ENCODE results near the gene LINGO4.

The LINGO4 gene

DNA sequence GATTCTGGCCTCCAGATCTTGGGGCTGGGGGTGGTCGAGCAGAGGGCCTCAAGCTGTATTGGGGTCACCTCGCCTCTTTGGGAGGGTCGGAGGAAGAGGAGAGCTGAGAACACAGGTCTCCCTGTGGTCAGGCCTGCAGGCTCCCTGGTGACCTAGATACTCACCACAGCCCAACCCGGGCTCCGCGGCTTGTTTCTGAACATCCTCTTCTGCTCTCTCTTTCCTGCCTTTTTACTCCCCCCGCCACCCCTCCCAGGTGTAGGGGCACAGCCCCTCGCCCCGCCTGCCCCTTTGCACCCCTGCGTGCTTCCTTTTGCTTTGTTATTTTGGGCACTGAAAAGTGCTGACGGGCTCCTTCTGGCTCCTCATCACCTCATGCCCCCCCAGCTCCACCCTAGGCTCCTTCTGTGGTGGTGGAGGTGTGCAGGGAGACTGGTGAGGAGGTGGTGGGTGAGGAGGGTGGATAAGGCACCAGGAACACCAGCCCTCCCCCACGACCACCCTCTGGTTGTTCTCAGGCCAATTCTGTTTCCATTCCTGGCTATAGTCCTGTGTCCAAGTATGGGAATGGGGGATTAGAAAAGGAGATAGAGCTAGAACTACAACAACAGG, 10.6 kb upstream of the LINGO4 start:
- peaks cover 58% of the 10 kb centered on the region for H3K27me3 ChIP-seq (ENCODE audit: insufficient read depth, low read length)
- H3K4me1 ChIP-seq (ENCODE audit: insufficient read depth, low read length): no peaks in the 10 kb centered on the region
- no peak overlapping the region for H3K4me3 ChIP-seq (ENCODE audit: low read length)
- no peak overlapping the region for H2AFZ ChIP-seq (ENCODE audit: low read depth, low read length)
- H3K9me3 ChIP-seq (ENCODE audit: low read length): no peaks in the 10 kb centered on the region
- H3K36me3 ChIP-seq (ENCODE audit: insufficient read depth, low read length): no peaks in the 10 kb centered on the region

DNA sequence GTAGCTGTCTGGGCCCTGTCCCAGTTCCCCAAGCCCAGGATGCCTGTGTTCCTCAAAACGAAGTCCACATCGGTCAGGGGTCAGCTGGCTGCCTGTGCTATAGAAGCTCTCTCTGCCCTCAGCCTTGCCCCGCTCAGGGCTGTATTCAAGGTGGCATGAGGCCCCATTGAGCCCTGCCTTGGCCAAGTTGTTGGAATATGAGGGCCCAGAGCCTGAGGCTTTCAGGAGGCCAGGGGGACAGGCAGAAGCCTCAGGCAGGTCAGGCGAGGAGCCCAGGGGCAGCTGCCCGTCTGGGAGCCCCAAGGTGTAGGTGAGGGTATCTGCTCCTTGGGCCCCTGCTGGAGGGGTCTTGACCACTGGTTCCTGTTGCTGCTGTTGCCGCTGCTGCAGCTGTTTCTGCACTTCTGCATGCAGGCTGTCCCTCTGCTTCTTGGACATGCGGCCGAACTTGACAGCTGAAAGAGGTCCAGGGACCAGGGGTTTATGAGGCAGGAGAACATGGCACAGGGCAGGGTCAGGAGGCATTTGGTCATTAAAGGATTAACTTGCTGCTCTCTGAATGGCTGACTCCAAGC, 9.8 kb upstream of the LINGO4 start:
- H3K4me3 ChIP-seq (ENCODE audit: low read length): no peak overlapping the region

DNA sequence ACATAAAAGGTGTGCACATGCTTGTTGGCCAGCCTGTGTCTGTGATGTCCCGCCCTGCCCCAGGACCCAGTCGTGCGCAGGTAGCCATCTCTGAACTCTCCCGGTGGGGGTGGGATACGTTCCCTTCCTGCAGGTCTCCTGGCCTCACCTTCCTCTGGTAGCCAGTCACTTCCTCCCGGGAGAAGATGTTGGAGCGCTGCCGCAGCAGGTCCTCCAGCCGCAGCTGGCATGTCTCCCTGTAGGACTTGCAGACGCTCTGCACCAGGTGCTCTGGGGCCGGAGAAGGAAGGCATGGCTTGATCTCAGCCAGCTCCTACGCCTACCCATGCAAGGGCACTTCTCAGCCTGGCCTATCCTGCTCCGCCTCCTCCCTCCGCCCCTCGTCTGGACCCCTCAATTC, 9.2 kb upstream of the LINGO4 start:
- Histone ChIP-seq H3K4me1 (ENCODE audit: insufficient read depth, low read length) (no peaks in the 10 kb centered on the region), H2AFZ (ENCODE audit: low read depth, low read length) (no peak overlapping the region), H3K9me3 (ENCODE audit: low read length) (no peaks in the 10 kb centered on the region), H3K36me3 (ENCODE audit: insufficient read depth, low read length) (no peaks in the 10 kb centered on the region), H3K27me3 (ENCODE audit: insufficient read depth, low read length) (peaks cover 50% of the 10 kb centered on the region), H3K4me3 (ENCODE audit: low read length) (no peak overlapping the region)

More for the DNA sequence above, 9.8 kb upstream of the LINGO4 start:
- H2AFZ ChIP-seq (ENCODE audit: low read depth, low read length): no peak overlapping the region
- H3K4me1 ChIP-seq (ENCODE audit: insufficient read depth, low read length): no peaks in the 10 kb centered on the region
- H3K9me3 ChIP-seq (ENCODE audit: low read length): no peaks in the 10 kb centered on the region
- H3K36me3 ChIP-seq (ENCODE audit: insufficient read depth, low read length): no peaks in the 10 kb centered on the region
- peaks cover 54% of the 10 kb centered on the region for H3K27me3 ChIP-seq (ENCODE audit: insufficient read depth, low read length)

DNA sequence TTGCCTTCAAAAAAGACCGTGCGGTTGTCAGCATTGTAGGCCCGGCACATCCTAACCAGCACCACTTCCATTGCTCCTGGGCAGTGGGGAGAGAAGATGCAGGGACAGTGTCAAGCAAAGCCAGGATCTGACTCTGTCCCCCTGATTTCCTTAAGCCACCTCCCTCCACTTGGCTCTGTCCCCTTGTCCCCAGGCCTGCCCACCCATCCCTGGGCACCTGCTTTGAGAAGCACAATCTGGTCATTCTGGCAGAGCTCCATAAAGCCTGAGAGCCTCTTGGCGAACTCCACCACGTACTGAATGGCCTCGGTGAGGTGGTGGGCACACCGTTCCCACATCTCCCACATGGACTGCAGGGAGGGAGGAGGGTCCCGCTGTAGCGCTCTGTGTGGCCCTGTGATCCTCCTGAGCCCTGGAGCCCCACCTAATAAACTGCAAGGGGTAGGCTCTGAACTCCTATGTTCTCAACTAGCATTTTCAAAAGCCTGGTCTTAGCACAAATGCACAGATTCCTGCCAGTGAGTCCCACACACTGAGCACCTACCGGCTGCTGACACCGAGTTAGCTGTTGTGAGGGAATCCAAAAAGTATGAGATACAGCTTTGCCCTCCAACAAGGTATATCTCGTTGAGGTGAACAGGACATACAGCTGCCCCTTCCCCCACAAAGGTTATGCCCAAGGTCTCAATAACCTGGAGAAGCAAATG, 8.2 kb upstream of the LINGO4 start:
- H3K36me3 ChIP-seq (ENCODE audit: insufficient read depth, low read length): no peaks in the 10 kb centered on the region
- no peak overlapping the region for H2AFZ ChIP-seq (ENCODE audit: low read depth, low read length)
- H3K27me3 ChIP-seq (ENCODE audit: insufficient read depth, low read length): peaks cover 45% of the 10 kb centered on the region
- no peaks in the 10 kb centered on the region for H3K4me1 ChIP-seq (ENCODE audit: insufficient read depth, low read length)
- no peak overlapping the region for H3K4me3 ChIP-seq (ENCODE audit: low read length)
- H3K9me3 ChIP-seq (ENCODE audit: low read length): no peaks in the 10 kb centered on the region

DNA sequence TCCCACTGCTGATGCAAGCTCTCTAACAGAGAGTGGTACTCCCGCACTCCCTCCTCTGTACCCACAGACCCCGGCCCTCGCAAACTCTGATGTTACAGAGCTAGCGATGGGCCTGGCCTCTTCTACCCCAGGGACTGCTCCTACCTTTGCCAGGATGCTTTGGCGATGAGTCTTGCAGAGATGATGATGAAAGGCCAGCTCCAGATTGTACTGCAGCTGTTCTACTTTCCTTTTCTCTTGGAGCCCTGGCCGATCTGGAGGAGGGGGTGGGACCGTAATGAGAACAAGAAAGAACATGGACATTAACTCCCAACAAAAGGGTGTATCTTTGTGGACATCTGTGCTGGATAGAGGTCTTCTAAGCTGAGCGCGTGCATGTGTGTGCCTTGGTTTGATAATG, 6.0 kb upstream of the LINGO4 start:
- Histone ChIP-seq H3K9me3 (ENCODE audit: low read length) (no peaks in the 10 kb centered on the region), H3K27me3 (ENCODE audit: insufficient read depth, low read length) (peaks cover 45% of the 10 kb centered on the region), H2AFZ (ENCODE audit: low read depth, low read length) (no peak overlapping the region), H3K4me3 (ENCODE audit: low read length) (no peak overlapping the region), H3K36me3 (ENCODE audit: insufficient read depth, low read length) (no peaks in the 10 kb centered on the region), H3K4me1 (ENCODE audit: insufficient read depth, low read length) (no peaks in the 10 kb centered on the region)

DNA sequence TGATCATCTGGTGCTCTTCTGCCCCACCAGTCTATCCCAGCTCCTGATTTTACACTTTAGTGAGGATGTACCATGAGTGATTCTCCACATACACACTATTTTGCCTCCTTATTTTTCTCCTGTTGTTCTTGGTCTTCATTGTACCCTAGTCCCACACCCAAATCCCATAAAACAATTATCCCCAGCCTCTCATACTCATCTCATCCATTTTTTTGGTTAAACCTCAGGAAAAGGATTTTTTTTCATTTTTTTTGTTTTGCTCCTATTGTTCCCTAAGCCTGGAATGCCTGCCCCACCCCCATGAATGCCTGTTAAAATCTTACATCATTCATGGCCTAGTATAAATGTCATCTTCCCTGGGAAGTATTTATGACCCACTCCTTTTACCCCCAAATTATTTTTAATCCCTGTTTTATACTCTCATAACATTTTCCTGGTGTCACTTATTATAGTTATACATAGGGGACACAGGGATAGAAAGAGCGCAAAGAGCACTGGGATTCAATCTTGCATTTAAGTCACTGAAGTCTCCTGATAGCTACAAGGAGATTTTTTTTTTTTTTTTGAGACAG, 4.9 kb upstream of the LINGO4 start:
- H3K36me3 ChIP-seq (ENCODE audit: insufficient read depth, low read length): no peaks in the 10 kb centered on the region
- H3K4me3 ChIP-seq (ENCODE audit: low read length): no peak overlapping the region
- H2AFZ ChIP-seq (ENCODE audit: low read depth, low read length): no peak overlapping the region
- H3K4me1 ChIP-seq (ENCODE audit: insufficient read depth, low read length): no peaks in the 10 kb centered on the region
- no peaks in the 10 kb centered on the region for H3K9me3 ChIP-seq (ENCODE audit: low read length)
- peaks cover 52% of the 10 kb centered on the region for H3K27me3 ChIP-seq (ENCODE audit: insufficient read depth, low read length)

DNA sequence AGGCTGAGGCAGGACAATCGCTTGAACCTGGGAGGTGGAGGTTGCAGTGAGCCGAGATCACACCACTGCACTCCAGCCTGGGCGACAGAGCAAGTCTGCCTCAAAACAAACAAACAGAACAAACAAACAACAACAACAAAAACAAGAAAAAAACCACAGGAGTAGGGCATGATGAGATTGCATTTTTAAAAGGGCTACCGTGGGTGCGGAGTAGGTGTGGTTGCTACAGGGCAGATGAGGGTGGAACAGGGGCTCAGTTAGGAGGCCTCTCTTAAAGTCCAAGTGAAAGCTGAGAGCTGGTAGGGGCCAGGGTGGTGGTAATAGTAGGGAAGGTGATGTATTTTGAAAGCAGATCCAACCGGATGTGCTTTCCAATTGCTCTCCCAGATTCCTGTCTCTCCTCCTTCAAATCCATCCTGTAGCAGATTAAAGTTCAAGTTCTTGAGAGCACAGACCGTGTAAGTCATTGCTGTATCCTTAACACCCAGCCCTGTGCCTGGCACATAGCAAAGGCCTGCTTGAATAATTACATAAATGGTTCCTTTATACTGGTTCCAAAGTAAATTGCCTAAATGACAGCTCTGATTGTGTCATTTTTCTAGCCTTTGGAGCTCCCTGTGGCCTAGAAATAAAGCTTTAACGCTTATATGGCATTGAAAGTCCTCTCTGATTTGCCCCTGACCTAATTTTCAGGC, 4.2 kb upstream of the LINGO4 start:
- Histone ChIP-seq H3K4me1 (ENCODE audit: insufficient read depth, low read length) (no peaks in the 10 kb centered on the region), H3K9me3 (ENCODE audit: low read length) (no peaks in the 10 kb centered on the region), H3K36me3 (ENCODE audit: insufficient read depth, low read length) (no peaks in the 10 kb centered on the region), H3K4me3 (ENCODE audit: low read length) (no peak overlapping the region), H2AFZ (ENCODE audit: low read depth, low read length) (no peak overlapping the region), H3K27me3 (ENCODE audit: insufficient read depth, low read length) (peaks cover 52% of the 10 kb centered on the region)

DNA sequence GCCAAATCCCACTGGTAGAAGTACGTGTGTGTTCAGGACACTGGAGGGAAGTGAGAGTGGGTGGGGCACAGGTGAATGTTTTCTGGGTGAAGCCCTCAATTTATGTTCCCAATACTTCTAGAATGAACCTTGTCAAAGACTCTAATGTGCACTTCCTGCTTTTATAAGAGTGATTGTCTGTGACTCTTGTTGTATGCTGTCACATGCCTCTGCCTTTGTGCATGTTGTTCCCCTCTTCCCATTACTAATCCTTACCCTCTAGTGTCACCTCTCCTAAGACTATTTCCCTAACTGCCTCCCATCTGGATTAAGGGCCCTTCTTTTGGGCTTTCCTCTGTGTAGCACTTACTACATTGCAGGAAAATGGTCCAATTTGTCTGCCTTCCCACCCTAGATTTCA, 2.5 kb upstream of the LINGO4 start:
- Histone ChIP-seq H3K9me3 (ENCODE audit: low read length) (no peaks in the 10 kb centered on the region), H3K4me3 (ENCODE audit: low read length) (no peak overlapping the region), H3K36me3 (ENCODE audit: insufficient read depth, low read length) (no peaks in the 10 kb centered on the region), H2AFZ (ENCODE audit: low read depth, low read length) (no peak overlapping the region), H3K4me1 (ENCODE audit: insufficient read depth, low read length) (no peaks in the 10 kb centered on the region), H3K27me3 (ENCODE audit: insufficient read depth, low read length) (peaks cover 52% of the 10 kb centered on the region)

DNA sequence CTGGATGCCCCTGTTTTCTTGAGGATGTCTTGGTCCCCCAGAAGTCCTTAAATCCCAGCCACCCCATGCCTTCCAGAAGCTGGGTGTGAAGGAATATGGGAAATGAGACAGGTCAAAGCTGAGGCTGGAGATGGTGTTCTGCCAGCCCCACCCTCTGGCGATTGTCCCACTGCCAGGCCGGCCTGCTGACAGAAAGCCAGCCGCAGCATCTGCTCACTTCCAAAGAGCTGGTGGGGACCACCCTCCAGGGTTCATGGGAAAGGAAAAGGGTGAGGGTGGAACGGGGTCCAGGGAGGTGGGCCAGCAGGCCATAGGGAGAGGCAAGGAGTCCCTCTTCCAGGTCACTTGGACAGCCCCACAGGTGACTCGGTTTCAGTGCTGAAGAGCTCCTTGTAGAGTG, 1.9 kb upstream of the LINGO4 start:
- no peaks in the 10 kb centered on the region for H3K4me1 ChIP-seq (ENCODE audit: insufficient read depth, low read length)
- no peaks in the 10 kb centered on the region for H3K36me3 ChIP-seq (ENCODE audit: insufficient read depth, low read length)
- no peak overlapping the region for H2AFZ ChIP-seq (ENCODE audit: low read depth, low read length)
- H3K9me3 ChIP-seq (ENCODE audit: low read length): no peaks in the 10 kb centered on the region
- H3K4me3 ChIP-seq (ENCODE audit: low read length): no peak overlapping the region
- H3K27me3 ChIP-seq (ENCODE audit: insufficient read depth, low read length): peaks cover 53% of the 10 kb centered on the region

DNA sequence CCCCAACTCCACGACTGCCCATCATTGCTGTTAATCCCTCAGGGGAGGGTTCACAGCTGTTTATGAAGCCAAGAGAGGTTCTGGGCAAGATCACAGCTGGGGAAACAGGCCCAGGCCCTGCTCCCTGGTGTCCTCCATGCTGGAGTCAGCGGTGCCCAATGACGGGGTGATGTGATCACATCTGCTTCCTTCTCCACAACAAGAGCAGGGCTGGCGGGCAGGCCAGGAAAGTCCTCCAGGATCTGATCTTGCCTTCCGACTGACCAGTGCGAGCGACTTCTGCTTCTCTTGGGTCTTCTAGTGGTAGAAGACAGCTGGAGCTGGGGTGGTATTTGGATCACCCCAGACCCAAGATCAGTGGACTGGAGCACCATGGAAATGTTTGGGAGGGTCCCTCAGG, 951 bp upstream of the LINGO4 start:
- no peaks in the 10 kb centered on the region for H3K36me3 ChIP-seq (ENCODE audit: insufficient read depth, low read length)
- H3K9me3 ChIP-seq (ENCODE audit: low read length): no peaks in the 10 kb centered on the region
- H2AFZ ChIP-seq (ENCODE audit: low read depth, low read length): no peak overlapping the region
- H3K4me3 ChIP-seq (ENCODE audit: low read length): no peak overlapping the region
- no peaks in the 10 kb centered on the region for H3K4me1 ChIP-seq (ENCODE audit: insufficient read depth, low read length)
- H3K27me3 ChIP-seq (ENCODE audit: insufficient read depth, low read length): peaks cover 60% of the 10 kb centered on the region

DNA sequence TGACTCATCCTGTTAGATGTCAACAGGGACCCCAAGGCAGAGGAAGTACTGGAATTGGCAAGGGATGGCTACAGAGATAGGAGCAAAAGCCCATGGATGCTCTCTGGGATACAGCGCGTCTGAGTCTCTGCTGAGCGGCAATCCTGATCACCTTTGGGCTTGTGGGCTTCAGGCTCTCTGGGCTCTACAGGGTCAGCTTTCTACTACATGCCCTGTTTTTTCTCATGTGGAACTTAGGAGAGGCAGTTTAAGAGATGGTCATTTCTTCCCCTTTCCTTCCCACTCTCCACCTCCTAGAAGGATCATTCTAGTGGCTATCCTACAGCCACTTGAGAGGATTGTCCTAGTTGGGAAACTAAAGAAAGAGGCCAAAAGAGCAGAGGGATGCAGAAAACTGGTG, 1.3 kb downstream of the LINGO4 start:
- no peaks in the 10 kb centered on the region for H3K4me1 ChIP-seq (ENCODE audit: insufficient read depth, low read length)
- H2AFZ ChIP-seq (ENCODE audit: low read depth, low read length): no peak overlapping the region
- no peak overlapping the region for H3K4me3 ChIP-seq (ENCODE audit: low read length)
- H3K9me3 ChIP-seq (ENCODE audit: low read length): no peaks in the 10 kb centered on the region
- no peaks in the 10 kb centered on the region for H3K36me3 ChIP-seq (ENCODE audit: insufficient read depth, low read length)
- peaks cover 70% of the 10 kb centered on the region for H3K27me3 ChIP-seq (ENCODE audit: insufficient read depth, low read length)

DNA sequence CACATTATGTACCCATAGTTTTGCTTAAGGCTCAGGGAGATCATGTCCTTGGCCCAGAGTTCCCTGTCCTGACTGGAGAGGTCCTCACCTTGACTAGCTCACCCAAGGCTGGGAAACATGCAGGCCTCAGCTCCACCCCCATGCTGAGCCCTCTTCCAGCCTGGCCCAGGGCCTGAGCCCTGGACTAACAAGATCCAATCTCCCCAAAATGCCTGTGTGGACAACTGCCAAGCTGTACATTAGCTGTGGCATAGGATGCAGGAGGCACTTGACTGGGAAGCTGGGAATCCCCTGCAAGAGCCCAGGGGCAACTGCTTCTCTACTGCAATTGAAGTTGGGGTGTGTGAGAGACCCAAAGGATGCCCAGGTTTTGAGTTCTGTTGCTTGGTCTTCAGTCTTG, 2.1 kb downstream of the LINGO4 start:
- Histone ChIP-seq H3K4me3 (ENCODE audit: low read length) (no peak overlapping the region), H2AFZ (ENCODE audit: low read depth, low read length) (no peak overlapping the region), H3K9me3 (ENCODE audit: low read length) (no peaks in the 10 kb centered on the region), H3K4me1 (ENCODE audit: insufficient read depth, low read length) (no peaks in the 10 kb centered on the region), H3K36me3 (ENCODE audit: insufficient read depth, low read length) (no peaks in the 10 kb centered on the region), H3K27me3 (ENCODE audit: insufficient read depth, low read length) (peaks cover 68% of the 10 kb centered on the region)

DNA sequence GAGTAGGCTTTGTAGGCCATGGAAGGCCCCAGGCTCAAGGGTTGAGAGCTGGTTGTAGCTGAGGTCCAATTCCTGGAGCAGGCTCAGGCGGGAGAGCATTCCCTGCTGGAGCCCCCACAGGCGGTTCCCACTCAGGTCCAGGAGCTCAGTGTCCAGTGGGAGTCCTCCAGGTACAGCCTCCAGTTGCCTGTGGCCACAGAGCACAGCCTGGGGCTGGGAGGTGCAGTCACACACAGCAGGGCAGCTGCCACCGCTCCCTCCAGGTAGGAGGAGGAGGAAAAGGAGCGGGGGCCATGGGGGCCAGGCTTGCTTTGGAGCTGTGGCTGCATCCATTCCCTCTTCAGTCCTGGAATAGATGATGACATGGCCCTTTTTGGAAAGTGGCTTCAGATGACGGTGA, 2.8 kb downstream of the LINGO4 start:
- no peaks in the 10 kb centered on the region for H3K36me3 ChIP-seq (ENCODE audit: insufficient read depth, low read length)
- no peaks in the 10 kb centered on the region for H3K9me3 ChIP-seq (ENCODE audit: low read length)
- no peak overlapping the region for H2AFZ ChIP-seq (ENCODE audit: low read depth, low read length)
- no peaks in the 10 kb centered on the region for H3K4me1 ChIP-seq (ENCODE audit: insufficient read depth, low read length)
- peaks cover 60% of the 10 kb centered on the region for H3K27me3 ChIP-seq (ENCODE audit: insufficient read depth, low read length)
- no peak overlapping the region for H3K4me3 ChIP-seq (ENCODE audit: low read length)
